HL-60/S4 (cell line): ENCODE measurements around the gene OSER1.
"Not testable (repeated sequence)": the region's sequence is repeated elsewhere in the genome, so short reads cannot be mapped to it uniquely, and the experiment has no call there.

Source experiments
- in situ Hi-C: fragments of 300-500 bp; cut with MboI; formaldehyde crosslinking; loops from 2 replicates; pipeline ENCODE4 v1.14.3; 2022; ENCODE audit warnings: low sequenced_read_pairs

The OSER1 gene

DNA sequence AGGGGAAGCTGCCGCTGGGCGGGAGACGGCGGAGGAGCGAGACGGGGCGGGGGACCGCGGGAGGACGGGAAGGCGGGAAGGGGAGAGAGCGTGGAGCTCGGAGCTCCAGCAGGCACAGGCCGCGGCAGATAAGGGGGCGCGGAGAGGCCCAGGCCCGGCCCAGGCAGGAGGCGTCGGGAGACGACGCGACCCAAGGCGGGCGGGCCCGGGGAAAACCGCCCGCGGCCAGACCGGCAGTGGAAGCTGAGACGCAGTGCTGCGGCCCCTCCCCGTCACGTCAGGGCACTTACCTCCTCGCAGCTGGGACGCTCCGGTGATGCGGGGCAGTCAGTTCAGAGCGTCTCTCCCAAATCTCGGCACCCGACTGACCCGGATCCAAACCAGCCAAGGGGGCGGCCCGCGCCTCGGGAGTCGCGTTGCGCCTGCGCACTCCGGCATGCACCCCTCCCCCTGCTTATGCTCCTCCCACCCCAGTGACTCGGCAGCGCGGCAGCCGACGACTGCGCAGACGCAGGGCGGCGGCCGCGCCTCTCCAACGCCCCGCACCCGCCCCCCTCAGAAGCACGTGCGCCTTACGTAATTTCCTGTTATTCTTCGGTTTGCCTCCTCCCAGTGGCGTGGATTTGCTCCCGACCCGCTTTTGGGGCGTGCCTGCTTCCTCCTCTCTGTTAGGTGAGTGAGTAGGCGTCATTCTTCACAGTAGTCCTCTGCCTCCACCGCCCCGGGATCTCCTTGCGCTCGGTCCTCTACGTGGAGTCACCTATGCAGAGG is at the start of gene OSER1:
TSS of gene OSER1 (minus strand) at position 366 of the 771 bp plus-strand sequence. CDS start 3,814 bp downstream, outside the sequence.
- in situ Hi-C loops: loop anchor here (10.0 kb wide), 1 partner anchor 254 kb away; no protein-coding TSS in a partner anchor

DNA sequence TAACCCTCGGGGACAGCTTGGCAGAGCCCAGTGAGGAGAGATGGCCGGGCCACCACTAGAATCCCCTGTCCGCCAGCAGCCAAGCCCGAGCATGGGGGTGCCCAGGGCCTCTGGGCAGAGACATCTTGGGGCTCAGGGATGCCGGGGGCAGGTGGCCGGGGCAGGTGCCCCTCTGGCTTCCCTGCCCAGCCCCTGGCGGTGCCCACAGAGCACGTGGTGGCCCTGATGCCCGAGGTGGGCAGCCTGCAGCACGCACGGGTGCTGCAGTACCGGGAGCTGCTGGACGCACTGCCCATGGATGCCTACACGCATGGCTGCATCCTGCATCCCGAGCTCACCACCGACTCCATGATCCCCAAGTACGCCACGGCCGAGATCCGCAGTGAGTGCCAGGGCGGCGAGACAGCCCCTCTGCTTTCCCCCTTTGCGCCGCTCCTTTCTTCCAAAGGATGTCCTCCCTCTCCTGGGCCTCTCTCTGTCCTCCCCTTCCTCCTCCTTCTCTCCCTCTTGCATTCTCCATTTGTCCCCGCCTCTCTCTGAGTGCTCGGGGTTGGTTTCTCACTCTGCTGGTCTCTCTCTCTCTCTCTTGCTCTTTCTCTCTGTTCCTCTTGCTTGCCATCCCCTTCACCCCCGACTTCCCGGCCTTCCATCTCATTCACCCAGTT is 47.8 kb upstream of the OSER1 start:
- in situ Hi-C loops: no loop called here

GRCh38 chr20:44256961-44257360 is 46.4 kb upstream of the OSER1 start:
- in situ Hi-C loops: no loop called here

DNA sequence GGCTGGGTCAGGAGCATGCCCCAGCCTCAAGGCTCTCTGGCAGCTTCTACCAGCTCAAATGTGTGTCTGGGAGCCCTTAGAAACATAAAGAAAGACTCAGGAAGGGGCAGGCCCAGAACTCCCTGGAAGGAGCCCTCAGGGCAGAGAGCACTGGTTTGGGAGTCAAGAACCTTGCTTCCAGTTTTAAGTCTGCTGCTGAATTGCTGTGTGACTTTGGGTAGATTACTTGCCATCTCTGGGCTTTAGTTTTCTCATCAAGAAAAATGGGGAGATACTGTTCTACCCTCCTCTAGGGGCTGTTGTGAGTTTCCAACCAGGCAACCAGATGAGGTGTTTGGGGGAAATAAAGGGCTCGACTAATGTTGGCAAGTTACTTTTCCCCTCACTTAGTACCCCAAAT is 45.4 kb upstream of the OSER1 start:
- in situ Hi-C loops: no loop called here

GRCh38 chr20:44254073-44254472 is 43.5 kb upstream of the OSER1 start:
- in situ Hi-C loops: no loop called here

- in situ Hi-C loops: no loop called here
Observed at GRCh38 chr20:44253528-44253927, 43.0 kb upstream of the OSER1 start.

DNA sequence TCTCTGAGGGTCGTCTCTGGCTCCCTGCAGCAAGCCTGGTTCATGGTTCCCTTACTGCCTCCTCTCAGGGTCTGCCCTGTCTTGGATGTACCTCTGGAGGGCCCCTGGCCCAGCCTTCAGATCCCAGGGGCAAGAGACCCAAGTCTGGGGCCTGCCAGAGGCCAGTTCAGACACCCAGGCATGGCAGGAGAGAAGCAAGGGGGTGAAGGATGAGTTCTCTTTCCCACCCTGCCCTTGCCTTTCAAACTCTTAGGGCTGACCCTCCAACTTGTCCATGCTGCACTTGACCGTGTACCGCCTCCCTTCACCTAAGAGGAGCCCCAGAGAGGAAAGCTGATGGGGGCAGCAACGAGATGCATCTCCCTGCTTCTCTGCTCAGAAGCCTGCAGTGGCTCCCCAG is 40.7 kb upstream of the OSER1 start:
- in situ Hi-C loops: no loop called here

- in situ Hi-C loops: no loop called here
Observed at GRCh38 chr20:44248410-44248759, 37.8 kb upstream of the OSER1 start.

- in situ Hi-C loops: no loop called here
Observed at GRCh38 chr20:44247586-44248409, 37.2 kb upstream of the OSER1 start.

GRCh38 chr20:44247131-44247571 is 36.6 kb upstream of the OSER1 start, which contains the start of gene GDAP1L1:
Gene GDAP1L1 (plus strand): TSS chr20:44247308. CDS start chr20:44247335, 27 bp downstream.
- in situ Hi-C loops: no loop called here

GRCh38 chr20:44245977-44246376 is 35.4 kb upstream of the OSER1 start:
- in situ Hi-C loops: no loop called here

GRCh38 chr20:44241796-44242195 is 31.2 kb upstream of the OSER1 start:
- in situ Hi-C loops: no loop called here

DNA sequence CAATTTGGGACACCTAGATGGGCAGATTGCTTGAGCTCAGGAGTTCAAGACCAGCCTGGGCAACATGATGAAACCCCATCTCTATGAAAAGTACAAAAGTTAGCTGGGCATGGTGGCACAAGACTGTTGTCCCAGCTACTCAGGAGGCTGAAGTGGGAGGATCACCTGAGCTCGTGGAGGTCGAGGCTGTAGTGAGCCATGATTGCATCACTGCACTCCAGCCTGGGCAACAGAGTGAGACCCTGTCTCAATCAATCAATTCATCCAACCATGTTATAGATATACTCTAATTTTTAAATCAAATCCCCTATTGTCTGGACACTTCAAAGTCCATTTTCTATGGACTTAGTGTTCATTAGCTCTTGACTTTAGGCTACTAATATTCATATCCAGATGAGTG is 26.3 kb upstream of the OSER1 start:
- in situ Hi-C loops: not testable (repeated sequence)

DNA sequence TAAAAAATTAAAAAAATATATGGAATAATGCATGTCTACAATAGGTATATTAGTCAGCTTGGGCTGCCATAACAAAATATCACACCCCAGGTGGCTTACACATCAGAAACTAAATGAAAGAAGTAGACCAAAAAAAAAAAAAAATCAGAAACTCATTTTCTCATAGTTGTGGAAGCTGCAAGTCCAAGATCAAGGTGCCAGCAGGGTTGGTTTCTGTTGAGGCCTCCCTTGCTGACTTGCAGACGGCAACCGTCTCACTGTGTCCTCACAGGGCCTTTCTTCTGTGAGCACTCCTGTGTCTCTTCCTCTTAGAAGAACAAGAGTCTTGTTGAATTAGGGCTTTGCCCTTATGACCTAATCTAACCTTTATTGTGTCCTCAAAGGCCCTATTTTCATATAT is 25.1 kb upstream of the OSER1 start:
- in situ Hi-C loops: no loop called here

DNA sequence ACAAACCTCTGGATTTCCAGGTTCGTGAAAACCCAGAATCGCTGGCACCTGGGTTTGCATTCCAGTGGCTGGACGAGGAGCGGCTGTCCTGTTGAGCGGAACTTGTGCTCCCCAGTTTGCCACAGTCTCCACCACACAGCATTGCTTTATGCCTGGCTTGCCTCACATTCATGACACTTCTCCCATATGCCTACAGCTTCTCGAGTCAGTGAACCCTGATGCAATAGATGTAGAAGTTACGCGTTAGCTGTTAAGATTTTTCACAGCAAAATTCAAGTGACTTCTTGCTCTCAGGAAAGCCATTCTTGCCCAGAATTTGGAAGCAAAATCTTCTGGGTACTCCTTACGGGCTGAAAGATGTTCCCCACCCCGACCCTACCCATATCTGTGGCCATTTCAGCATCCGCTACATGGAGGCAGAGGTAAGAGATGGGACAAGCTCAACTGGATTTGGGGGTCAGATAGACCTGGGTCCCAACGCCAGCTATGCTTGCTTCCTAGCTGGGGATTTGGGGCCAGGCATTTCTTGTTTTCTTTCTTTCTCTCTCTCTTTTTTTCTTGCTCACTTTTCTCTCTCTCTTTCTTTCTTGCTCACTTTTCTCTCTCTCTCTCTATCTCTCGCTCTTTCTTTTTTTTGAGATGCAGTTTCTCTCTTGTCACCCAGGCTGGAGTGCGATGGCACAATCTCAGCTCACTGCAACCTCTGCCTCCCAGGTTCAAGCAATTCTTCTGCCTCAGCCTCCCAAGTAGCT is 24.2 kb upstream of the OSER1 start:
- in situ Hi-C loops: no loop called here

- in situ Hi-C loops: no loop called here
Observed at GRCh38 chr20:44233436-44234016, 23.0 kb upstream of the OSER1 start.

- in situ Hi-C loops: not testable (repeated sequence)
Observed at GRCh38 chr20:44232469-44232856, 21.9 kb upstream of the OSER1 start.

DNA sequence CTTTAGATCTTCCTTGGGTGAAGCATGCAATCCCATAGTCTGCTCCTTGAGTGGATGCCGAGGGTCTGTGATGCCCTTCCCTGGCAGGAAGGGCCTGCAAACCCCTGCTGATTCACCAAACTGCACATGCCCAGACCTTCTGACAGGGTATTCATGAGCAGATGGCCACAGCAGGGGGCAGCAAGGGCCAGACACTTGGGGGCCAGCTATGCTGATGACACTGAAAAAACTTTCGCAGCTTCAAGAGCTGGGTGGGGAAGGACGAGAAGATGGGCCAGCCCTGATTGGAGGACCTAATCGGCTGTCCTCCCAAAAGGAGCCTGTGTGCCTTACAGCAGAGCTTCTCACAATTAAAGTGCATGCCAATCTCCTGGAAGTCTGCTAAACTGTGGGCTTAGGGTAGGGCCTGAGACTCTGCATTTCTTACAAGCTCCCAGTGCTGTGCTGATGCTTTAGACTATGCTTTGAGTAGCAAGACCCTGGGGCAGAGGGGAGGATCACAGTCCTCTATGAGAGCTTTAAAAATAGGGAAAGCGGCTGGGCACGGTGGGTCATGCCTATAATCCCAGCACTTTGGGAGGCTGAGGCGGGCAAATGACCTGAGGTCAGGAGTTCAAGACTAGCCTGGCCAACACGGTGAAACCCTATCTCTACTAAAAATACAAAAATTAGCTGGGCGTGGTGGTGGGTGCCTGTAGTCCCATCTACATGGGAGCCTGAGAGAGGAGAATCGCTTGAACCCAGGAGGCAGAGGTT is 21.3 kb upstream of the OSER1 start:
- in situ Hi-C loops: no loop called here

DNA sequence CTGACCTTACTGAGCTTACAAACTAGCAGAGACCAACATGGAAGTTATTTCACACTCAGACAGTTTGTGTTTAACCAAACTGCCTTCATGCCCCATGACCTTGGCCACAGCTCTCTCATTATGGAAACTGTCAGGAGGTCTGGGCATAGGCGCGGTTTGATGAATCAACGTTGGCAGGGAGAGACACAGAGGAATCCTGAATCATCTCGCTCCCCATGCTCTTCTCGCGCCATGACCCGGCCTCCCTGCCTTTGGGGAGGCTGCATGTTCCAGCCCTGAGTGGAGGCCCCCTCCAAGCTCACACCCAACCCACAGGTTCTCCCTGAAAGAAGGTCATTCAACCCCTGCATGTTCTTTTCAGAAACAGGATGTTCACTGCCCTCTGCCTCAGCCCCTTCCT is 20.6 kb upstream of the OSER1 start:
- in situ Hi-C loops: no loop called here
